ENCODE measurements around the gene WNT7A.

The WNT7A gene

GRCh38 chr3:13791198-13792050 is 88.4 kb downstream of the WNT7A start:
- no peaks in the 10 kb centered on the region for H3K9me3 ChIP-seq (ENCODE audit: control insufficient read depth, low read length)
- H3K36me3 ChIP-seq (ENCODE audit: control insufficient read depth, insufficient read depth, low read length), result no peaks in the 10 kb centered on the region
- no peak overlapping the region for H3K9ac ChIP-seq (ENCODE audit: low read length)
- peaks cover 16% of the 10 kb centered on the region for H3K27me3 ChIP-seq (ENCODE audit: control insufficient read depth, insufficient read depth, low read length)
- no peak overlapping the region for H3K4me3 ChIP-seq (ENCODE audit: low read length)
- H3K4me1 ChIP-seq (ENCODE audit: control insufficient read depth, insufficient read depth, low read length), result no peaks in the 10 kb centered on the region

GRCh38 chr3:13790376-13791197 is 89.3 kb downstream of the WNT7A start:
- Histone ChIP-seq H3K9ac (ENCODE audit: low read length) (no peak overlapping the region), H3K4me3 (ENCODE audit: low read length) (no peak overlapping the region), H3K4me1 (ENCODE audit: control insufficient read depth, insufficient read depth, low read length) (no peaks in the 10 kb centered on the region), H3K9me3 (ENCODE audit: control insufficient read depth, low read length) (no peaks in the 10 kb centered on the region), H3K36me3 (ENCODE audit: control insufficient read depth, insufficient read depth, low read length) (no peaks in the 10 kb centered on the region), H3K27me3 (ENCODE audit: control insufficient read depth, insufficient read depth, low read length) (peaks cover 16% of the 10 kb centered on the region)

GRCh38 chr3:13788522-13789424 is 91.1 kb downstream of the WNT7A start:
- no peaks in the 10 kb centered on the region for H3K9me3 ChIP-seq (ENCODE audit: control insufficient read depth, low read length)
- no peaks in the 10 kb centered on the region for H3K36me3 ChIP-seq (ENCODE audit: control insufficient read depth, insufficient read depth, low read length)
- H3K4me1 ChIP-seq (ENCODE audit: control insufficient read depth, insufficient read depth, low read length), result no peaks in the 10 kb centered on the region
- no peak overlapping the region for H3K4me3 ChIP-seq (ENCODE audit: low read length)
- no peak overlapping the region for H3K9ac ChIP-seq (ENCODE audit: low read length)
- peaks cover 16% of the 10 kb centered on the region for H3K27me3 ChIP-seq (ENCODE audit: control insufficient read depth, insufficient read depth, low read length)

GRCh38 chr3:13787533-13788132 is 92.2 kb downstream of the WNT7A start:
- Histone ChIP-seq H3K9me3 (ENCODE audit: control insufficient read depth, low read length) (no peaks in the 10 kb centered on the region), H3K4me1 (ENCODE audit: control insufficient read depth, insufficient read depth, low read length) (no peaks in the 10 kb centered on the region), H3K27me3 (ENCODE audit: control insufficient read depth, insufficient read depth, low read length) (peaks cover 10% of the 10 kb centered on the region), H3K9ac (ENCODE audit: low read length) (no peak overlapping the region), H3K4me3 (ENCODE audit: low read length) (no peak overlapping the region), H3K36me3 (ENCODE audit: control insufficient read depth, insufficient read depth, low read length) (no peaks in the 10 kb centered on the region)

GRCh38 chr3:13786811-13787210 is 93.1 kb downstream of the WNT7A start:
- Histone ChIP-seq H3K4me3 (ENCODE audit: low read length) (no peak overlapping the region), H3K36me3 (ENCODE audit: control insufficient read depth, insufficient read depth, low read length) (no peaks in the 10 kb centered on the region), H3K4me1 (ENCODE audit: control insufficient read depth, insufficient read depth, low read length) (no peaks in the 10 kb centered on the region), H3K9me3 (ENCODE audit: control insufficient read depth, low read length) (no peaks in the 10 kb centered on the region), H3K9ac (ENCODE audit: low read length) (no peak overlapping the region), H3K27me3 (ENCODE audit: control insufficient read depth, insufficient read depth, low read length) (peaks cover 3% of the 10 kb centered on the region)

- no peaks in the 10 kb centered on the region for H3K9me3 ChIP-seq (ENCODE audit: control insufficient read depth, low read length)
- H3K4me3 ChIP-seq (ENCODE audit: low read length), result no peak overlapping the region
- H3K36me3 ChIP-seq (ENCODE audit: control insufficient read depth, insufficient read depth, low read length), result no peaks in the 10 kb centered on the region
- no peaks in the 10 kb centered on the region for H3K4me1 ChIP-seq (ENCODE audit: control insufficient read depth, insufficient read depth, low read length)
- no peak overlapping the region for H3K9ac ChIP-seq (ENCODE audit: low read length)
- H3K27me3 ChIP-seq (ENCODE audit: control insufficient read depth, insufficient read depth, low read length), result no peaks in the 10 kb centered on the region
Observed at GRCh38 chr3:13785853-13786436, 93.9 kb downstream of the WNT7A start.

- no peak overlapping the region for H3K4me3 ChIP-seq (ENCODE audit: low read length)
- no peaks in the 10 kb centered on the region for H3K9me3 ChIP-seq (ENCODE audit: control insufficient read depth, low read length)
- no peak overlapping the region for H3K9ac ChIP-seq (ENCODE audit: low read length)
- H3K4me1 ChIP-seq (ENCODE audit: control insufficient read depth, insufficient read depth, low read length), result no peaks in the 10 kb centered on the region
- no peaks in the 10 kb centered on the region for H3K27me3 ChIP-seq (ENCODE audit: control insufficient read depth, insufficient read depth, low read length)
- no peaks in the 10 kb centered on the region for H3K36me3 ChIP-seq (ENCODE audit: control insufficient read depth, insufficient read depth, low read length)
Observed at GRCh38 chr3:13785351-13785750, 94.5 kb downstream of the WNT7A start.

GRCh38 chr3:13783476-13783875 is 96.4 kb downstream of the WNT7A start:
- H3K9me3 ChIP-seq (ENCODE audit: control insufficient read depth, low read length), result no peaks in the 10 kb centered on the region
- no peaks in the 10 kb centered on the region for H3K27me3 ChIP-seq (ENCODE audit: control insufficient read depth, insufficient read depth, low read length)
- no peak overlapping the region for H3K4me3 ChIP-seq (ENCODE audit: low read length)
- no peak overlapping the region for H3K9ac ChIP-seq (ENCODE audit: low read length)
- H3K36me3 ChIP-seq (ENCODE audit: control insufficient read depth, insufficient read depth, low read length), result no peaks in the 10 kb centered on the region
- H3K4me1 ChIP-seq (ENCODE audit: control insufficient read depth, insufficient read depth, low read length), result no peaks in the 10 kb centered on the region

- Histone ChIP-seq H3K9ac (ENCODE audit: low read length) (no peak overlapping the region), H3K4me3 (ENCODE audit: low read length) (no peak overlapping the region)
Observed at GRCh38 chr3:13782501-13782900, 97.4 kb downstream of the WNT7A start.

GRCh38 chr3:13781417-13781816 is 98.5 kb downstream of the WNT7A start:
- Histone ChIP-seq H3K4me1 (ENCODE audit: control insufficient read depth, insufficient read depth, low read length) (no peaks in the 10 kb centered on the region), H3K9me3 (ENCODE audit: control insufficient read depth, low read length) (no peaks in the 10 kb centered on the region)

More at GRCh38 chr3:13782501-13782900, 97.4 kb downstream of the WNT7A start:
- Histone ChIP-seq H3K27me3 (ENCODE audit: control insufficient read depth, insufficient read depth, low read length) (no peaks in the 10 kb centered on the region), H3K36me3 (ENCODE audit: control insufficient read depth, insufficient read depth, low read length) (no peaks in the 10 kb centered on the region), H3K4me1 (ENCODE audit: control insufficient read depth, insufficient read depth, low read length) (no peaks in the 10 kb centered on the region), H3K9me3 (ENCODE audit: control insufficient read depth, low read length) (no peaks in the 10 kb centered on the region)

More at GRCh38 chr3:13781417-13781816, 98.5 kb downstream of the WNT7A start:
- Histone ChIP-seq H3K27me3 (ENCODE audit: control insufficient read depth, insufficient read depth, low read length) (no peaks in the 10 kb centered on the region), H3K9ac (ENCODE audit: low read length) (no peak overlapping the region), H3K4me3 (ENCODE audit: low read length) (no peak overlapping the region), H3K36me3 (ENCODE audit: control insufficient read depth, insufficient read depth, low read length) (no peaks in the 10 kb centered on the region)

Measured in mucosa of stomach (tissue), 1 donor.